Nucleus accumbens (tissue), 56 donors: ENCODE data around the gene PSMC6.

Source experiments
- DNase-seq, 56 donors: peaks; one replicate each; lab custom pipeline; 2025; lab: John Stamatoyannopoulos, UW

PSMC6 gene

GRCh38 chr14:52776816-52777215, 69.8 kb downstream of the PSMC6 start:
- no peak for DNase-seq
